Activated CD8-positive, alpha-beta T cell treated with anti-CD3 and anti-CD28 coated beads for 36 hours (primary cell): ENCODE data around the gene CT47C1. TPM values are rescaled to one million over a fixed set of nuclear protein-coding genes. Genes with fewer than 3 reads are reported as not detected.

Experiments
- ATAC-seq: fragments of 200-7000 bp; cut with Tn5 transposase; one replicate; pipeline ENCODE4 v1.10.0; 2021; ENCODE audit warnings: mild to moderate bottlenecking, moderate library complexity
- CTCF ChIA-PET: fragments of 350-600 bp; sonication (Branson Sonifier 250); formaldehyde crosslinking; loops from one replicate; lab custom pipeline; 2021; ENCODE audit warnings: antibody characterized with exemption; lab: Charles Lee
- POLR2A ChIA-PET: fragments of 350-600 bp; sonication (Branson Sonifier 250); formaldehyde crosslinking; loops from one replicate; lab custom pipeline; 2021; ENCODE audit warnings: antibody characterized with exemption; lab: Charles Lee
- DNase-seq: peaks from one replicate; pipeline ENCODE4 v3.0.0-alpha.2; 2020
- H3K27ac Mint-ChIP-seq: one replicate; pipeline ENCODE4 v1.8.0; 2021; ENCODE audit warnings: mild to moderate bottlenecking, mixed read lengths
- H3K27me3 Mint-ChIP-seq: one replicate; pipeline ENCODE4 v1.8.0; 2021; ENCODE audit warnings: mixed read lengths
- H3K36me3 Mint-ChIP-seq: one replicate; pipeline ENCODE4 v1.8.0; 2021; ENCODE audit warnings: low read depth, mixed read lengths
- H3K4me1 Mint-ChIP-seq: one replicate; pipeline ENCODE4 v1.8.0; 2021; ENCODE audit warnings: low read depth, mixed read lengths
- H3K4me3 Mint-ChIP-seq: one replicate; pipeline ENCODE4 v1.8.0; 2021; ENCODE audit warnings: mild to moderate bottlenecking, moderate library complexity, mixed read lengths
- H3K9me3 Mint-ChIP-seq: one replicate; pipeline ENCODE4 v1.8.0; 2021; ENCODE audit warnings: mixed read lengths
- CTCF ChIP-seq: fragments of 200-600 bp; IDR thresholded peaks from one replicate; pipeline ENCODE4 v1.8.0; 2022; ENCODE audit warnings: antibody characterized with exemption, mild to moderate bottlenecking
- intact Hi-C: fragments of 100-400 bp; cut with micrococcal nuclease; formaldehyde crosslinking; loops from one replicate; pipeline ENCODE4 v1.10.0; 2022
- total RNA-seq, 2 experiments: library from RNA; stranded (reverse); gene quantifications; one replicate each; pipeline ENCODE4 v1.2.3, GENCODE V29; 2021

The CT47C1 gene
- total RNA-seq, 2 experiments from 2014 or later = not detected

GRCh38 chrX:119042996-119043395 lies 29.8 kb upstream of the CT47C1 start:
- no peaks in the 10 kb centered on the region for H3K9me3 Mint-ChIP-seq
- intact Hi-C loops = no loop called here
- no peaks in the 10 kb centered on the region for H3K36me3 Mint-ChIP-seq
- H3K4me1 Mint-ChIP-seq = no peaks in the 10 kb centered on the region
- POLR2A ChIA-PET = no interaction called here
- CTCF ChIA-PET = no interaction called here
- H3K27ac Mint-ChIP-seq = no peak overlapping the region
- DNase-seq (no peak), ATAC-seq (no peak)
- H3K4me3 Mint-ChIP-seq = no peak overlapping the region
- TF ChIP-seq CTCF = no peak
- no peaks in the 10 kb centered on the region for H3K27me3 Mint-ChIP-seq

- no peak for ATAC-seq
- H3K36me3 Mint-ChIP-seq = no peaks in the 10 kb centered on the region
- H3K27me3 Mint-ChIP-seq = peaks cover 2% of the 10 kb centered on the region
- intact Hi-C loops = no loop called here
- POLR2A ChIA-PET = no interaction called here
- no peak overlapping the region for H3K27ac Mint-ChIP-seq
- no peak for TF ChIP-seq CTCF
- no peak overlapping the region for H3K4me3 Mint-ChIP-seq
- no peaks in the 10 kb centered on the region for H3K4me1 Mint-ChIP-seq
- no peak for DNase-seq
- CTCF ChIA-PET = no interaction called here
- H3K9me3 Mint-ChIP-seq = no peaks in the 10 kb centered on the region
These were observed 26.9 kb upstream of the CT47C1 start for GRCh38 chrX:119045884-119046283.

GRCh38 chrX:119055687-119056086 lies 17.1 kb upstream of the CT47C1 start:
- CTCF ChIA-PET = no interaction called here
- Mint-ChIP-seq H3K4me1 (no peaks in the 10 kb centered on the region), H3K36me3 (no peaks in the 10 kb centered on the region), H3K27me3 (peaks cover 3% of the 10 kb centered on the region), H3K27ac (no peak overlapping the region), H3K9me3 (no peaks in the 10 kb centered on the region), H3K4me3 (no peak overlapping the region)
- no peak for TF ChIP-seq CTCF
- no peak for DNase-seq
- ATAC-seq = no peak
- POLR2A ChIA-PET = no interaction called here
- intact Hi-C loops = no loop called here

- ATAC-seq = no peak
- intact Hi-C loops = no loop called here
- Mint-ChIP-seq H3K9me3 (no peaks in the 10 kb centered on the region), H3K27me3 (no peaks in the 10 kb centered on the region), H3K36me3 (no peaks in the 10 kb centered on the region), H3K4me1 (no peaks in the 10 kb centered on the region), H3K27ac (no peak overlapping the region), H3K4me3 (no peak overlapping the region)
- no peak for DNase-seq
- POLR2A ChIA-PET = interaction anchor here (0.6 kb wide), 1 partner anchor 18 kb away, joined by 4 read pairs; no protein-coding TSS in a partner anchor
- CTCF ChIA-PET = interaction anchor here (1.5 kb wide), 1 partner anchor 224 kb away, joined by 7 read pairs; no protein-coding TSS in a partner anchor
- TF ChIP-seq CTCF = no peak
These were observed 9.9 kb upstream of the CT47C1 start for GRCh38 chrX:119062750-119063374.

GRCh38 chrX:119063428-119063827 lies 9.4 kb upstream of the CT47C1 start:
- no peaks in the 10 kb centered on the region for H3K36me3 Mint-ChIP-seq
- no peak for DNase-seq
- no peak for TF ChIP-seq CTCF
- H3K9me3 Mint-ChIP-seq = no peaks in the 10 kb centered on the region
- intact Hi-C loops = no loop called here
- H3K27ac Mint-ChIP-seq = no peak overlapping the region
- CTCF ChIA-PET = interaction anchor here (0.9 to 1.5 kb wide), 2 partner anchors 59 to 224 kb away, joined by 3 to 7 read pairs; no protein-coding TSS in a partner anchor
- POLR2A ChIA-PET = interaction anchor here (0.6 kb wide), 1 partner anchor 19 kb away, joined by 4 read pairs; no protein-coding TSS in a partner anchor
- ATAC-seq = no peak
- H3K4me3 Mint-ChIP-seq = no peak overlapping the region
- no peaks in the 10 kb centered on the region for H3K27me3 Mint-ChIP-seq
- H3K4me1 Mint-ChIP-seq = no peaks in the 10 kb centered on the region
